B cell (primary cell): ENCODE data around the gene IL1A.

Experiments used
- CTCF ChIP-seq: fragments of 200-600 bp; IDR thresholded peaks from one replicate; pipeline ENCODE4 v1.8.0; 2022; ENCODE audit warnings: antibody characterized with exemption, mild to moderate bottlenecking
- EZH2 ChIP-seq: IDR thresholded peaks from 2 replicates; pipeline ENCODE4 v1.6.1; 2012; ENCODE audit warnings: borderline replicate concordance, low read depth, mild to moderate bottlenecking, moderate library complexity, low read length; ENCODE audit not compliant: insufficient read depth, poor library complexity, severe bottlenecking

DNA sequence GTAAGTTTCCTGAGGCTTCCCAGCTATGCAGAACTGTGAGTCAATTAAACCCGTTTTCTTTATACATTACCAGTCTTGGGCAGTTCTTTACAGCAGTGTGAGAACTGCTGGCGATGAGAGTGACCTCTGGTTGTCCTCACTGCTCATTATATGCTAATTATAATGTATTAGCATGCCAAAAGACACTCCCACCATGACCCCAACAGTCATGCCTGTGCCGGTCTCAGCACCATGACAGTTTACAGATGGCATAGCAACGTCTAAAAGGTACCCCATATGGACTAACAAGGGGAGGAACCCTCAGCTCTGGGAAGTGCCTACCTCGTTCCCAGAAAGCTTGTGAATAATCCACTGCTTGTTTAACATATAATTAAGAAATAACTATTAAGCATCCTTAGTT is 8.1 kb upstream of the IL1A start:
- TF ChIP-seq CTCF (no peak), EZH2 (no peak)
